Measurements from ENCODE around the gene CDH9.

CDH9 gene, protein sequence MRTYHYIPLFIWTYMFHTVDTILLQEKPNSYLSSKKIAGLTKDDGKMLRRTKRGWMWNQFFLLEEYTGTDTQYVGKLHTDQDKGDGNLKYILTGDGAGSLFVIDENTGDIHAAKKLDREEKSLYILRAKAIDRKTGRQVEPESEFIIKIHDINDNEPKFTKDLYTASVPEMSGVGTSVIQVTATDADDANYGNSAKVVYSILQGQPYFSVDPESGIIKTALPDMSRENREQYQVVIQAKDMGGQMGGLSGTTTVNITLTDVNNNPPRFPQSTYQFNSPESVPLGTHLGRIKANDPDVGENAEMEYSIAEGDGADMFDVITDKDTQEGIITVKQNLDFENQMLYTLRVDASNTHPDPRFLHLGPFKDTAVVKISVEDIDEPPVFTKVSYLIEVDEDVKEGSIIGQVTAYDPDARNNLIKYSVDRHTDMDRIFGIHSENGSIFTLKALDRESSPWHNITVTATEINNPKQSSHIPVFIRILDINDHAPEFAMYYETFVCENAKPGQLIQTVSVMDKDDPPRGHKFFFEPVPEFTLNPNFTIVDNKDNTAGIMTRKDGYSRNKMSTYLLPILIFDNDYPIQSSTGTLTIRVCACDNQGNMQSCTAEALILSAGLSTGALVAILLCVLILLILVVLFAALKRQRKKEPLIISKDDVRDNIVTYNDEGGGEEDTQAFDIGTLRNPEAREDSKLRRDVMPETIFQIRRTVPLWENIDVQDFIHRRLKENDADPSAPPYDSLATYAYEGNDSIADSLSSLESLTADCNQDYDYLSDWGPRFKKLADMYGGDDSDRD

DNA sequence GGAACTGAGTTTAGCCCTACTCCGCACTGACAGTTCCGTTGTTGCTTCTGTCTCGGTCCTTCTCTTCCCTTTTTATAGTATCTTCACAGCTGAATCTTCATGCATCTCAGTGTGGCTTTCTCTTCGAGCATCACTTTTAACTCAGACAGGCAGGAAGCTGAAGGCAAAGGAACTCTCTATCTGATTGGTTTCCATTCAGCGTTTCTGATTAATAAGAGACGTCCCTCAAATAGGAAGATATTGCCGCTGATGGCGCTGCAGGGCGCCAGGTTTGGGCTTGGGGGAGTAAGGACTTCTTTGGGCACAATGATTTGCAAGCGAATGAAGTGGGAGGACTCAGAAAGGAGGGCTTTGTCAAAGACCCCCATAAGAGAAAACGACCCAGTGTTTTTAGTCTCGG, at the start of gene CDH9:
Gene CDH9, minus strand, starts transcription at position 111 of the 400 bp plus-strand sequence. CDS start 50,253 bp downstream, outside the sequence.
- in situ Hi-C loops (cut with MboI; ENCODE audit: low pct_unique_long_range_greater_than_20kb, low sequenced_read_pairs, unreplicated experiment): no loop called here
- no peak for DNase-seq (ENCODE audit: low spot score)
- TF ChIP-seq, protein P1, sequence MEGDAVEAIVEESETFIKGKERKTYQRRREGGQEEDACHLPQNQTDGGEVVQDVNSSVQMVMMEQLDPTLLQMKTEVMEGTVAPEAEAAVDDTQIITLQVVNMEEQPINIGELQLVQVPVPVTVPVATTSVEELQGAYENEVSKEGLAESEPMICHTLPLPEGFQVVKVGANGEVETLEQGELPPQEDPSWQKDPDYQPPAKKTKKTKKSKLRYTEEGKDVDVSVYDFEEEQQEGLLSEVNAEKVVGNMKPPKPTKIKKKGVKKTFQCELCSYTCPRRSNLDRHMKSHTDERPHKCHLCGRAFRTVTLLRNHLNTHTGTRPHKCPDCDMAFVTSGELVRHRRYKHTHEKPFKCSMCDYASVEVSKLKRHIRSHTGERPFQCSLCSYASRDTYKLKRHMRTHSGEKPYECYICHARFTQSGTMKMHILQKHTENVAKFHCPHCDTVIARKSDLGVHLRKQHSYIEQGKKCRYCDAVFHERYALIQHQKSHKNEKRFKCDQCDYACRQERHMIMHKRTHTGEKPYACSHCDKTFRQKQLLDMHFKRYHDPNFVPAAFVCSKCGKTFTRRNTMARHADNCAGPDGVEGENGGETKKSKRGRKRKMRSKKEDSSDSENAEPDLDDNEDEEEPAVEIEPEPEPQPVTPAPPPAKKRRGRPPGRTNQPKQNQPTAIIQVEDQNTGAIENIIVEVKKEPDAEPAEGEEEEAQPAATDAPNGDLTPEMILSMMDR (IDR thresholded peaks at IDR 0.05; ENCODE audit: extremely low read depth, insufficient read depth, missing control alignments): no peak

DNA sequence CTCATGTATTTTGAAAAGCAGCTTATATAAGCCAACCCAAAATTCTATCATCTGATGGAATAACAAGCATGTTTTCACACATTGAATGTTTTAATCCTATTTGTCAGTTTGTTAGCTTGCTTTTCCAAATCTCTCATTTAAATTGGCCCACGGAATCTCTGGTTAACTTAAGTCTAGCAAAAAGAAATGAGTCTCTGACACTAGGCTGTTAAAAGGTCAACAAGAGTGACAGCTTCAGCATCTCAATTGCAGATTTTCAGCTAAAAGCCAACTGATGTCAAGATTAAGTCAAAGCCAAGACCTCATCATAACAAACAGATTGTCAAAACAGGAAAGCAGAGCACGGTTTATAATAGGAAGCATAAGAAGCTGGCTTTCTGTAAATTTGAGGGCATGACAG, 49.4 kb upstream of the CDH9 start:
- no peak for DNase-seq (ENCODE audit: low spot score)
- in situ Hi-C loops (cut with MboI; ENCODE audit: low pct_unique_long_range_greater_than_20kb, low sequenced_read_pairs, unreplicated experiment): no loop called here
- TF ChIP-seq, protein P1 (IDR thresholded peaks at IDR 0.05; ENCODE audit: extremely low read depth, insufficient read depth, missing control alignments): no peak

DNA sequence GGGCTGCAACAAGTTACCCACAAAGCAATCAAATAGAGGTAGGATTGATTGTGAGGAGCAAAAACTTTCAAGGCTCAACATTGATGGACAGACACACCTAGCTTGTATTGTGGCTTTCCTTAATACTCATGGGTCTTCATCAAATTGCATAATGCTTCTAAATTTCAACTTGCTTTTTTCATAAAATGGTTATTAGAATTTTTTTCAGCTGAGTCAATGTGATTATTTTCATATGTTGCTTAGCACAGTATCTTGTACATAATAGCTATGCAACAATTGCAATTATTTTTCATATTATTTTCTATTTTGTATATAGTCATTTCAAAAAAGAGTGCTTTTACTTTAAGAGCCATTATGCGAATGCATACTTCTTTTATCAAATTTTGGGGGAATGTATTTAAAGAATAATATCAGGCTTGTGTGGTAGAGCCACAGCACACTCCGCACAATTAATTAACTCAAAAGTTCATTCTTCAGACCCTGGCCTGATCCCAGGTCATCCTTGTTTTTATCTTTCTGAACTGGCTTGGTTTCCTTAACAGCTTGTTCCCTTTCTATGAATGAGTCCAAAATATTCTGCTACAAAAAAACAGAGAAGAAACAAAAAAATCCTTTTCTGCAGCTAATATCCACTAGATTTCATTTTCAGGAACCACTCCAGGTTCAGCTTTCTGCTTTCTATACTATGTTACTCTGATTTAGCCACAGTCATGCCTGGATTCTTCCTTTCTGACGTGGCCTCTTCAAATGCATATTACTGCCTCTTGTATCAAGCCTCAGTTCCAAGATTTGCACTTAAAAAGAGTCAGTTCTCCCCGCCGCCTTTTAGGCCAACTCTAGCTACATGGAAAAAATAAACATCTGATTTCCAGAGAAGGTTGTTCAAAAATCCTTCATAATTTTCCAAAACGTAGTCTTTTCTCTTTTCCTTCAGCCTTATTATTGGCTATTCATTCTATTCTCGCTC, 45.3 kb upstream of the CDH9 start:
- TF ChIP-seq, protein P1 (IDR thresholded peaks at IDR 0.05; ENCODE audit: extremely low read depth, insufficient read depth, missing control alignments): no peak
- no peak for DNase-seq (ENCODE audit: low spot score)
- in situ Hi-C loops (cut with MboI; ENCODE audit: low pct_unique_long_range_greater_than_20kb, low sequenced_read_pairs, unreplicated experiment): no loop called here

DNA sequence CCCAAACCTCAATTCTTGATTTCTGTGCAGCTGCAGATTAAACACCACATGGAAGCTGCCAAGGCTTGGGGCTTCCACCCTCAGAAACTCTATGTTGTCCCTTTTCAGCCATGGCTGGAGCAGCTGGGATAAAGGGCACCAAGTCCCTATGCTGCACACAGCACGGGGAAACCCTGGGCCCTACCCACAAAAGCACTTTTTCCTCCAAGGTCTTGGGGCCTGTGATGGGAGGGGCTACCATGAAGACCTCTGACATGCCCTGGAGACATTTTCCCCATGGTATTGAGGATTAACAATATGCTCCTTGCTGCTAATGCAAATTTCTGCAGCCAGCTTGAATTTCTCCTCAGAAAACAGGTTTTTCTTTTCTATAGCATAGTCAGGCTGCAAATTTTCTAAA, 41.8 kb upstream of the CDH9 start:
- in situ Hi-C loops (cut with MboI; ENCODE audit: low pct_unique_long_range_greater_than_20kb, low sequenced_read_pairs, unreplicated experiment): no loop called here
- TF ChIP-seq, protein P1 (IDR thresholded peaks at IDR 0.05; ENCODE audit: extremely low read depth, insufficient read depth, missing control alignments): no peak
- no peak for DNase-seq (ENCODE audit: low spot score)

DNA sequence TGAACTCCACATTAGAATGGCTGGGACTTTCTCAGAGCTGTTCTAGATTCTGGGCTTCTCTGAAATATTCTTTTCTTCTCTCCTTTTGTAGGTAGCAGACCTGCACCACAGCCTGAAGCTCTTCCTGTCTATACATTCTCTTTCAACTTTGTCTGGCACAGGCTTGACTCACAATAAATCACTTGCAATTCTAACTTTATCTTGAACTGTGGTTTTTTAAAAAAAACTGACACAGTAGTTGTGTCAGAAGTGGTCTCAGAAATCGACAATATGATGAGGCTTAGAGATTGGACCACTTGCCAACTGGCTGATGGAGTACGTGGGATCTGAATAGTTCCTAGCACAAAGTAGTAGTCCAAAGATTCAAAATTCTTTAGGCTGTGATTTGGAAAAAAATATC, 24.1 kb upstream of the CDH9 start:
- no peak for DNase-seq (ENCODE audit: low spot score)
- in situ Hi-C loops (cut with MboI; ENCODE audit: low pct_unique_long_range_greater_than_20kb, low sequenced_read_pairs, unreplicated experiment): no loop called here

More for the DNA sequence above, 24.1 kb upstream of the CDH9 start:
- TF ChIP-seq, protein P1 (IDR thresholded peaks at IDR 0.05; ENCODE audit: extremely low read depth, insufficient read depth, missing control alignments): no peak

Measured in GM13977 (cell line).